Measurements from ENCODE around the gene SCGB3A1. TPM values are rescaled to one million over a fixed set of nuclear protein-coding genes. Genes with fewer than 3 reads are reported as not detected.
A peak's percentile ranks its signal among the peaks of the same experiment; 100 is the strongest.

Gene SCGB3A1
- polyA plus RNA-seq, 4 donors = 0.56 to 1.8 (median 1.4) TPM

- no peak for DNase-seq (ENCODE audit: low read depth in 4 of 4, low spot score in 2 of 4)
Observed at GRCh38 chr5:180593446-180594206, 2.3 kb upstream of the SCGB3A1 start.

GRCh38 chr5:180592176-180592575 is 877 bp upstream of the SCGB3A1 start:
- DNase-seq (ENCODE audit: low read depth in 4 of 4, low spot score in 2 of 4) = no peak

GRCh38 chr5:180590543-180591310 is 572 bp downstream of the SCGB3A1 start:
- no peak for DNase-seq (ENCODE audit: low read depth in 4 of 4, low spot score in 2 of 4)

DNA sequence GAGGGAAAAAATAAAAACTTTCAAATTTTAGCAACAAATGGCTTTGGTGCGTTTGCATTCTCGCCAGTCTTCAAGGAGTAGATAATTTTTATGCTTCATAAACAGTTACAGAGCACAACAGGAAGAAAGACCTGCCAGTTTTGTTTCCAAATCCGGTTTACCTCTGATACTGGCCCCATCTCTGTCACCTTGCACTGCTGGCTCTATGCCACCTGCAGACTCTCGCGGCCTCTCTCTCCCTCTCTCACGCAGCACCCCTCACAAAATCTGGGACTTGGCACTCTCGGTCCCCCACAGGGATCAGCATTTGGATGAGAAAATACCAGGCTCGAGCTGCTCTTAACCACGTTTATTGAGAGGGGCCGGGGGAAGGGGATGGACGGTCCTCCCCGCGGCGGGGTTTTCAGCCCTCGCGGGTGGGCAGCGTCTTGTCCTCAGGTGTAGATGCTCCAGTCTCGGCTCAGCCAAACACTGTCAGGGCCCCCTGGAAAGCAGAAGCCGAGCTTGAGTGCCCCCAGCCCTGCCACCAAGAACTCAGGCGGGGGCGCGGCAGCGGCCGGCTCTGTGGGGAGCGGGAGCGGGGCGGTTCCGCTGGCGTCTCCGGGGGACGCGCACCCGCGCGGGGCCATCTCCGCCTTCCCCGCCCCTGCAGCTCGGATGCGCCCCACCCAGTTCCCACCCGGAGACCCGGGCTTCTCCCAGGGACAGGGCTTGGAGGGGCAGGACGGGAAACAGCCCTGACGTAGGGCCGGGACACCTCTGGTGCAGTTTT is 1.3 kb downstream of the SCGB3A1 start:
- no peak for DNase-seq (ENCODE audit: low read depth in 4 of 4, low spot score in 2 of 4)

DNA sequence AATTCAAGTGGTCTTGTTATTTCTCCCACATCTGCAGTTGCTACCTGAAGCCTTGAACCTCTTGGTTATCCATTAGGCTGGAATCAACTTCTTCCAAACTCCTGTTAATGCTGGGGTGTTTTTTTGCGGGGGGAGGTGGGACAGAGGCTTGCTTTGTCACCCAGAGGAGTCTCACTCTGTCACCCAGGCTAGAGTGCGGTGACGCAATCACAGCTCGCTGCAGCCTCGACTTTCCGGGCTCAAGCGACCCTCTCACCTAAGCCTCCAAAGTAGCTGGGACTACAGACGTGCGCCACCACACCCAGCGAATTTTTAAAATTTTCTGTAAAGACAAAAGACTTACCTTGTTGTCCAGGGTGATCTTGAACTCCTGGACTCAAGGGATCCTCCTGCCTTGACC is 4.4 kb downstream of the SCGB3A1 start:
- DNase-seq (ENCODE audit: low read depth in 4 of 4, low spot score in 2 of 4) = no peak

DNA sequence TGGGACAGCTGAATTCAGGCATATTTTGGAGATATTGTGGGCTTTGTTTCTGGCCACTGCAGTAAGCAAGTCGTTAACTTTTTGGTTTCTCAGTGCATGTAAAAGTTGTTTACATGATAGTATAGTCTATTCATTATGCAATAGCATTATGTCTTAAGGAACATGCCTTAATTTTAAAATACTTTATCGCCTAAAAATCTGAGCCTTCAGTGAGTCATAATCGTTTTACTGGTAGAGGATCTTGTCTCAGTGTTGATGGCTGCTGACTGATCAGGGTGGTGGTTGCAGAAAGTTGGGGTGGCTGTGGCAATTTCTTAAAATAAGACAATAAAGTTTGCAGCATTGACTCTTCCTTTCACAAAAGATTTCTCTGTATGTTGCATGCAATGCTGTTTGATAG is 5.1 kb downstream of the SCGB3A1 start:
- no peak for DNase-seq (ENCODE audit: low read depth in 4 of 4, low spot score in 2 of 4)

- no peak for DNase-seq (ENCODE audit: low read depth in 4 of 4, low spot score in 2 of 4)
Observed at GRCh38 chr5:180583738-180584137, 7.6 kb downstream of the SCGB3A1 start.

- DNase-seq (ENCODE audit: low read depth in 4 of 4, low spot score in 2 of 4) = peak in 1 of 4 donors; percentile 21
Observed at GRCh38 chr5:180580681-180581080, 10.6 kb downstream of the SCGB3A1 start.

DNA sequence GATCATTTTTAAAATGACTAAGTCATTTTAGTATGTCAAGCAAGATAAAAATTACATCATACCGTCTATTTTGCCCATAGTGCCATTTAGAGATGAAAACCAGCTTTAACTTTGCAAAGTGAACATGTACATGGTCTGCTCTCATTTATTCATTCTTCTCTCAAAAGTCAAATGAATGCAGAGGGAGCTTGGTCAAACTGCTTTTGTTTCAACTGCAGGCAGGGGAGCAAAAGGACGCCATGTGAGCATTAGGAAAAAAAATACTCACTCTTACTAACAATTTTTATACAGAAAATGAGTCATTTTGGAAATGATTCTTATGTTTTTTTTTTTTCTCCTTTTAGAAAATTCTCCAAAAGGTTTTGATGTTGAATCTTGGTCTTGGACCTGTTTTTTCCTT is 15.7 kb downstream of the SCGB3A1 start:
- no peak for DNase-seq (ENCODE audit: low read depth in 4 of 4, low spot score in 2 of 4)

DNA sequence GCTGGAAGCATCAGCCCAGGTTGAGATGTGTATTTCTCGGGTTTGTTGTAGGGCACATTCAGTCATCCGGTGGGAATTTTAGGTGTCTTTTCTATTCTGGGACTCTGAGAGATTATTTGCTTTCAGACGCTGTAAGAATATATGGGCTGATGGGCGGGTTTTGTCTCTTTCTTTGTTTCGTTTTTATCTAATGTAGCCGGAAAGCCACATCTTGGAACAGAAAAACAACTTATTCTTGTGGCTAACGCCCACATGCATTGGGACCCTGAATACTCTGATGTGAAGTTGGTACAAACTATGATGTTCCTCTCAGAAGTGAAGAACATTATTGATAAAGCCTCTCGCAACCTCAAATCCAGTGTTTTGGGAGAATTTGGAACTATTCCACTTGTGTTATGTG is 22.4 kb downstream of the SCGB3A1 start:
- no peak for DNase-seq (ENCODE audit: low read depth in 4 of 4, low spot score in 2 of 4)

GRCh38 chr5:180563994-180564393 is 27.3 kb downstream of the SCGB3A1 start:
- DNase-seq (ENCODE audit: low read depth in 4 of 4, low spot score in 2 of 4) = no peak

- DNase-seq (ENCODE audit: low read depth in 4 of 4, low spot score in 2 of 4) = no peak
Observed at GRCh38 chr5:180558232-180558631, 33.1 kb downstream of the SCGB3A1 start.

DNA sequence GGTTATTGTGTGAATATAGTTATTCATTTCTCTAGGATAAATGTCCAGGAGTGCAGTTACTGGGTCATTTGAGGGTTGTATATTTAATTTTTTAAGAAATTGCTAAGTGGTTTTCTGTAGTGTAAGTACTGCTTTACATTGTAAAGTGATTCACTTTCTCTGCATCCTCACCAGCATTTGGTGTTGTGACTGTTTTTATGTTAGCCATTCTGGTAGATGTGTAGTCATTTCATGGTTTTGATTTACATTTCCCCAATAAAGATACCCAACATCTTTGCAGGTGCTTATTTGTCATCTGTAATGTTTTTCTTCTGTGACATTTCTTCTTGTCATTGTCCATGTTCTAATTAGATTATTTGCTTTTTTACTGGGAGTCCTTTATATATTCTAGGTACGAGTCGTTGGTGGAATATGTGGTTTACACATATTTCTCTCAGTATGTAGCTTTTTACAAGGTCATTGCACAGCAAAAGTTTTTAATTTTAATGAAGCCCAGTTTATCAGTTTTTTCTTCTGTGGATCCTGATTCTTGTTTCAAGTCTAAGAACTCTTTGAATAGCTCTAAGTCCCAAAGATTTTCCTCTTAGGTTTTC is 34.0 kb downstream of the SCGB3A1 start:
- DNase-seq (ENCODE audit: low read depth in 4 of 4, low spot score in 2 of 4) = no peak

DNA sequence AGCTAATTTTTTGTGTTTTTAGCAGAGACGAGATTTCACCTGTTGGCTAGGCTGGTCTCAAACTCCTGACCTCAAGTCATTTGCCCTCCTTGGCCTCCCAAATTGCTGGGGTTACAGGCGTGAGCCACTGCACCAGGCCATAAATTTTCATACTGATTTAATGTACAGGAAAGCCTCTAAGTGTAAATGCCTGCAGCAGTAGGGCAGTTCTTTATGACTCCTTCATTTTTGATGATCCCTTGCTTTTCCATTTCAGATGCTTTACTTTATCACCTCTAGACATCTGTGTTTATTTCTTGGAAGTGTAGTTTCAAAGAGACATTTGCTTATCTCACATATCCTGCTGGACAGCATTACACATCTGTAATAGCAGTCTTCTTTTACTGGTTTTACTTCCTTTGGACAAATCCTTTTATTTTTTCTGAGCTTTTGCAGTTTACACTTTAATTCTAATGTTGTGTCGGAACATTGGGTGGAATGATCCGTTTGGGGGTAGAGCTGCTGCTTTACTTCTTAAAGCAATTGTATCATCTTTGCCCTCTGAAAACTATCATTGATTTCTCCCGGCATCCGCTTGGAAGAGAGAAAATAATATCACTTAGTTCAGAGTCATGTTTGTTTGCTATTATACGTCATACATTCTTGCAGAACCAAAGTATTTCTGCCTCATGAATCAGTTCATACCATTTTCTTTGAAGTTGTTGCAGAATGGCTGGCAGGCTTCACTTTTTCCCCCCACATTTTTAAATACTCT is 36.0 kb downstream of the SCGB3A1 start:
- DNase-seq (ENCODE audit: low read depth in 4 of 4, low spot score in 2 of 4) = no peak

DNA sequence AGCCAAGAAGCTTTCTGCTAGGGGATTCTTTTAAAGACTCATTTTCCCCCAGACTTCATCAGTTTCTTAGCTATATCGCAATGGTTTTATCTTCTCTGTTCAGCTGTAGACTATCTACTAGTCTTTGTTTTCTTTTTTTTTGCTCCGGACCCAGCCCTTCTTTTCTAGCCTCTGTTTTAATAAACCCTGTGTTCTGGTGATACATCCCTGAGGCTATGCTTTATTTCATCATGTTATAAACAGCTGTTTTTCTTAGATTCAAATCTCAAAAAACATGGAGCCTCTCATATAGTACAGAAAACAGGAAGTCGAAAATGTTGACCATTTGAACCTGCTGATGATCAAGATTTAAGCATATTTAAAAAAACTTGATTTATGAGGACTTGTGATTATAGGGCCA is 37.8 kb downstream of the SCGB3A1 start:
- no peak for DNase-seq (ENCODE audit: low read depth in 4 of 4, low spot score in 2 of 4)

GRCh38 chr5:180548563-180548962 is 42.7 kb downstream of the SCGB3A1 start:
- no peak for DNase-seq (ENCODE audit: low read depth in 4 of 4, low spot score in 2 of 4)

DNA sequence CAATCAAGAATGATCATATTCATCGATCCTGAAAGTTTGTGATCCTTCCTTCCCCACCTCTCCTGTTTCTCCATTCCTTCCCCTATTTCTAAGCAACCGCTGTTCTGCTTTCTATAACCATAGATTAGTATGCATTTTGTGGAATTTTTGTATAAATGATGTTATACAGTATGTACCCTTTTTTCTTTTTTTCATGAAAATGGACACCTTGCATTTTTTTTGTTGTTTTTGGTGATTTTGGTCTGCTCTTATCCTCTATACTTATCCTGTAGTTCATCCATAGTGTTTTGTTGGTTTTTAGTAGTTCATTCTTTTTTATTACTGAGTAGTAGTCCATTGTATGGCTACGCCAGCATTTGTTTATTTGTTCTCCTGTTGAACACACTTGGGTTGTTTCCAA is 46.1 kb downstream of the SCGB3A1 start:
- DNase-seq (ENCODE audit: low read depth in 4 of 4, low spot score in 2 of 4) = no peak

- DNase-seq (ENCODE audit: low read depth in 4 of 4, low spot score in 2 of 4) = no peak
Observed at GRCh38 chr5:180541710-180542109, 49.6 kb downstream of the SCGB3A1 start.
